Kidney (tissue), 14 donors: Measurements from ENCODE around the gene TTC23. TPM values are rescaled to one million over a fixed set of nuclear protein-coding genes. Genes with fewer than 3 reads are reported as not detected.

Experiments used
- DNase-seq, 5 donors: peaks; one replicate each; pipeline ENCODE4 v3.0.0-alpha.2; 2013 to 2020
- FAIRE-seq: peaks from 2 replicates; lab custom pipeline; 2012; peaks lifted over from hg19 to GRCh38; lab: Jason Lieb, UNC
- H3K27ac ChIP-seq, 2 donors: one replicate each; pipeline ENCODE4 v1.7.0; 2013; ENCODE audit warnings: low read depth in 2 of 2, low read length in 2 of 2, inconsistent platforms in 1 of 2
- H3K27me3 ChIP-seq: one replicate; pipeline ENCODE4 v1.7.1; 2013; ENCODE audit warnings: low read length, inconsistent platforms; ENCODE audit not compliant: control insufficient read depth, insufficient read depth
- H3K36me3 ChIP-seq, 3 donors: one replicate each; pipeline versions ENCODE4 v1.7.0 to v1.7.1; 2013; ENCODE audit warnings: low read length in 3 of 3, control low read depth in 1 of 3, inconsistent platforms in 1 of 3; ENCODE audit not compliant: insufficient read depth in 3 of 3, control insufficient read depth in 2 of 3
- H3K4me1 ChIP-seq, 3 donors: one replicate each; pipeline versions ENCODE4 v1.7.0 to v1.7.1; 2013; ENCODE audit warnings: low read length in 3 of 3, inconsistent platforms in 1 of 3, low read depth in 1 of 3; ENCODE audit not compliant: control insufficient read depth in 2 of 3, insufficient read depth in 2 of 3
- H3K4me3 ChIP-seq, 3 donors: one replicate each; pipeline versions ENCODE4 v1.7.0 to v1.8.1; 2013; ENCODE audit warnings: low read length in 3 of 3, control low read depth in 1 of 3, inconsistent platforms in 1 of 3
- H3K9ac ChIP-seq, 3 donors: one replicate each; pipeline versions ENCODE4 v1.7.0 to v1.7.1; 2013; ENCODE audit warnings: low read length in 3 of 3, control low read depth in 1 of 3, inconsistent platforms in 1 of 3
- H3K9me3 ChIP-seq, 3 donors: one replicate each; pipeline versions ENCODE4 v1.7.0 to v1.7.1; 2013; ENCODE audit warnings: low read length in 3 of 3, control low read depth in 1 of 3, inconsistent platforms in 1 of 3; ENCODE audit not compliant: control insufficient read depth in 2 of 3, insufficient read depth in 1 of 3
- CTCF ChIP-seq: IDR thresholded peaks from 3 replicates; pipeline ENCODE4 v1.5.1; 2012; ENCODE audit warnings: mild to moderate bottlenecking, moderate library complexity, borderline replicate concordance; ENCODE audit not compliant: insufficient read depth; ENCODE audit errors: extremely low read depth
- intact Hi-C: fragments of 100-400 bp; cut with DNase I; formaldehyde crosslinking; loops from one replicate; pipeline ENCODE4 v1.11.1; 2022
- polyA plus RNA-seq: library from polyadenylated mRNA; stranded (reverse); fragments of 350-450 nt; fragmentation: Illumina TruSeq; extraction: RNeasy Lipid Tissue Mini Kit (QIAGEN cat#74804); gene quantifications from one replicate; pipeline ENCODE4 v1.2.3, GENCODE V29; 2014; ENCODE audit warnings: low read depth, low replicate concordance; ENCODE audit not compliant: insufficient read depth
- total RNA-seq: library from RNA; stranded (reverse); fragmentation: NEBNext Ultra II Directional; extraction: Animal tissue kit (Norgen Biotek cat#: 25700); gene quantifications from one replicate; pipeline ENCODE4 v1.2.1, GENCODE V29; 2021
- donor health status: control.
- donor health status: control.
- donor health status: control.
- donor health status: control.
- donor health status: control.
- donor health status: DM: yes; HTN: yes; CAD: no.
- donor health status: Normal renal cell carcinoma (clear cell type).

TTC23 gene
- total and polyA plus RNA-seq, 2 donors from 2014 or later = 11.2 to 23.6 TPM

GRCh38 chr15:99118801-99119546, 130.4 kb downstream of the TTC23 start:
- Histone ChIP-seq H3K9me3 (no peaks in the 10 kb centered on the region), H3K36me3 (no peaks in the 10 kb centered on the region), H3K27me3 (no peaks in the 10 kb centered on the region), H3K9ac (no peak overlapping the region), H3K27ac (no peak overlapping the region), H3K4me1 (peaks cover under 1 to 9% (median under 1%) of the 10 kb centered on the region in 3 donors), H3K4me3 (no peak overlapping the region)
- intact Hi-C loops = no loop called here
- no peak for TF ChIP-seq CTCF
- DNase-seq (peak in 1 of 5 donors; percentile 60), FAIRE-seq (no peak)

GRCh38 chr15:99118258-99118632, 131.1 kb downstream of the TTC23 start:
- Histone ChIP-seq H3K9ac (no peak overlapping the region), H3K27ac (no peak overlapping the region), H3K36me3 (no peaks in the 10 kb centered on the region), H3K27me3 (no peaks in the 10 kb centered on the region), H3K9me3 (no peaks in the 10 kb centered on the region), H3K4me3 (no peak overlapping the region), H3K4me1 (peaks cover 0 to 4% (median 0%) of the 10 kb centered on the region in 3 donors)
- TF ChIP-seq CTCF = no peak
- intact Hi-C loops = no loop called here
- DNase-seq = peak in 1 of 5 donors; percentile 26
- no peak for FAIRE-seq

- FAIRE-seq = no peak
- peak in 1 of 5 donors; percentile 36 for DNase-seq
- H3K27ac ChIP-seq = no peak overlapping the region
- H3K4me3 ChIP-seq = no peak overlapping the region
- no peaks in the 10 kb centered on the region for H3K36me3 ChIP-seq
- no peak overlapping the region for H3K9ac ChIP-seq
- H3K27me3 ChIP-seq = no peaks in the 10 kb centered on the region
- H3K9me3 ChIP-seq = no peaks in the 10 kb centered on the region
- no peaks in the 10 kb centered on the region for H3K4me1 ChIP-seq
- intact Hi-C loops = no loop called here
- TF ChIP-seq CTCF = no peak
Measured at GRCh38 chr15:99117563-99118257, 131.7 kb downstream of the TTC23 start.
